SK-N-SH treated with all-trans-retinoic acid at 6 μM for 48 hours (cell line): Measurements from ENCODE around the gene CASQ2.

Source experiments
- ATAC-seq: fragments of 200-7000 bp; cut with Tn5 transposase; 3 replicates; pipeline ENCODE4 v1.9.1; 2020; ENCODE audit warnings: mild to moderate bottlenecking, moderate library complexity
- ARNTL ChIP-seq: fragments of 450-650 bp; formaldehyde crosslinking; IDR thresholded peaks from 2 replicates; pipeline ENCODE4 v1.5.0; 2020; ENCODE audit warnings: low read depth, mild to moderate bottlenecking, moderate library complexity, borderline replicate concordance
- BACH2 ChIP-seq: fragments of 250-450 bp; sonication (Bioruptor Pico); IDR thresholded peaks from 2 replicates; pipeline ENCODE4 v1.9.0; 2021; ENCODE audit warnings: mild to moderate bottlenecking, borderline replicate concordance
- CREB5 ChIP-seq: fragments of 250-450 bp; sonication (Bioruptor Pico); IDR thresholded peaks from 2 replicates; pipeline ENCODE4 v1.5.1; 2020; ENCODE audit warnings: low read depth, mild to moderate bottlenecking, moderate library complexity
- CSDC2 ChIP-seq: fragments of 250-450 bp; sonication (Bioruptor Pico); IDR thresholded peaks from 2 replicates; pipeline ENCODE4 v1.5.0; 2020; ENCODE audit warnings: mild to moderate bottlenecking, moderate library complexity
- ESRRG ChIP-seq: fragments of 250-450 bp; sonication (Bioruptor Pico); IDR thresholded peaks from 2 replicates; pipeline ENCODE4 v1.6.1; 2021; ENCODE audit warnings: mild to moderate bottlenecking
- OSR1 ChIP-seq: fragments of 250-450 bp; sonication (Bioruptor Pico); IDR thresholded peaks from 2 replicates; pipeline ENCODE4 v1.8.0; 2022; ENCODE audit warnings: moderate library complexity, mild to moderate bottlenecking, inconsistent platforms
- PATZ1 ChIP-seq: fragments of 250-450 bp; sonication (Bioruptor Pico); IDR thresholded peaks from 2 replicates; pipeline ENCODE4 v1.8.0; 2020; ENCODE audit warnings: mild to moderate bottlenecking, moderate library complexity, borderline replicate concordance
- POU6F1 ChIP-seq: fragments of 250-450 bp; sonication (Bioruptor Pico); IDR thresholded peaks from 2 replicates; pipeline ENCODE4 v1.8.0; 2021; ENCODE audit warnings: low read depth, mild to moderate bottlenecking, moderate library complexity, borderline replicate concordance
- PPARA ChIP-seq: fragments of 250-450 bp; sonication (Bioruptor Pico); IDR thresholded peaks from 2 replicates; pipeline ENCODE4 v1.5.0; 2020; ENCODE audit warnings: mild to moderate bottlenecking, borderline replicate concordance
- RARB ChIP-seq: fragments of 250-450 bp; sonication (Bioruptor Pico); IDR thresholded peaks from 2 replicates; pipeline ENCODE4 v1.8.0; 2021; ENCODE audit warnings: mild to moderate bottlenecking, moderate library complexity
- SNAI2 ChIP-seq: fragments of 250-450 bp; sonication (Bioruptor Pico); IDR thresholded peaks from 2 replicates; pipeline ENCODE4 v1.5.0; 2020; ENCODE audit warnings: mild to moderate bottlenecking, moderate library complexity
- TCF4 ChIP-seq: fragments of 250-450 bp; sonication (Bioruptor Pico); IDR thresholded peaks from 2 replicates; pipeline ENCODE4 v1.8.0; 2021; ENCODE audit warnings: mild to moderate bottlenecking, moderate library complexity, borderline replicate concordance
- TOX ChIP-seq: fragments of 250-450 bp; sonication (Bioruptor Pico); IDR thresholded peaks from 2 replicates; pipeline ENCODE4 v1.8.0; 2021; ENCODE audit warnings: mild to moderate bottlenecking, moderate library complexity, borderline replicate concordance
- ZFP3 ChIP-seq: fragments of 250-450 bp; sonication (Bioruptor Pico); IDR thresholded peaks from 2 replicates; pipeline ENCODE4 v1.5.0; 2020; ENCODE audit warnings: mild to moderate bottlenecking, moderate library complexity
- ZFP30 ChIP-seq: fragments of 450-650 bp; formaldehyde crosslinking; IDR thresholded peaks from 2 replicates; pipeline ENCODE4 v1.5.0; 2022; ENCODE audit warnings: mild to moderate bottlenecking, moderate library complexity
- ZNF565 ChIP-seq: fragments of 450-650 bp; formaldehyde crosslinking; conservative IDR thresholded peaks from 2 replicates; pipeline ENCODE4 v1.5.0; 2020; ENCODE audit warnings: low read depth, mild to moderate bottlenecking, moderate library complexity
- ZNF70 ChIP-seq: fragments of 450-650 bp; formaldehyde crosslinking; IDR thresholded peaks from 2 replicates; pipeline ENCODE4 v1.5.0; 2020; ENCODE audit warnings: mild to moderate bottlenecking, moderate library complexity
- ZNF8 ChIP-seq: fragments of 450-650 bp; formaldehyde crosslinking; IDR thresholded peaks from 2 replicates; pipeline ENCODE4 v1.5.0; 2020; ENCODE audit warnings: mild to moderate bottlenecking, moderate library complexity
- TF ChIP-seq, protein P1 (sequence below): fragments of 250-450 bp; sonication (Bioruptor Pico); IDR thresholded peaks from 2 replicates; pipeline ENCODE4 v1.5.0; 2020; ENCODE audit warnings: mild to moderate bottlenecking, moderate library complexity
- TF ChIP-seq, protein P2 (sequence below): fragments of 250-450 bp; sonication (Bioruptor Pico); IDR thresholded peaks from 2 replicates; pipeline ENCODE4 v1.5.1; 2021; ENCODE audit warnings: mild to moderate bottlenecking, moderate library complexity

Gene CASQ2

DNA sequence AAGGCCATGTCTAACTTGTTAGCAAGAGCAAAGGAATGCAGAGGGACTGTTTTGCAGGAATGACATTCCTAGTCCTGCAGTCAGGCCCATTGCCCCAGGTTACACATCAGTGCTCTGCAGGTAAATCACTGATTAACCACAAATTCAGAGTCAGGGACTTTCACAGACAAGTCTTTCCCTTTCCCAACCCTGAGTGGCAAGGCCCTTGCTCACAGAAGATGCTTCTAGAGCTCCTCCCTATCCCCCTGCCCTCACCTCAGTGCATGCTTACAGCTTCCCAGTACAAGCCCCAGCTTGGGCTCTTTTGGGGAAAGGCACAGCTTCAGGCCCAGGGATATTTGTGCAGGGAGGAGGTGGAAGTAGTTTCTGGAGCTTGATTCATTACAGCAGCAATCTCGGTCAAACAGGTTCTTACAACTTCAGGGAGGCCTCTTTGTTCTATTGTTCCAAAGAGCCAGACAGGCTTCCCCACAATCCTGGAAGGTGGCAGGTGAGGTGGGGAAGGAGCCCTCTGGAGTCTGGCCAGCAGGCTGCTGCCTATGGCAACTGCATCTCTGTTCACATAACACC, 53.9 kb downstream of the CASQ2 start:
- no peak for ATAC-seq
- TF ChIP-seq SNAI2 (no peak), ZNF565 (CRISPR knock-in tag) (no peak), PPARA (CRISPR knock-in tag) (no peak), POU6F1 (CRISPR knock-in tag) (no peak), PATZ1 (CRISPR knock-in tag) (no peak)

DNA sequence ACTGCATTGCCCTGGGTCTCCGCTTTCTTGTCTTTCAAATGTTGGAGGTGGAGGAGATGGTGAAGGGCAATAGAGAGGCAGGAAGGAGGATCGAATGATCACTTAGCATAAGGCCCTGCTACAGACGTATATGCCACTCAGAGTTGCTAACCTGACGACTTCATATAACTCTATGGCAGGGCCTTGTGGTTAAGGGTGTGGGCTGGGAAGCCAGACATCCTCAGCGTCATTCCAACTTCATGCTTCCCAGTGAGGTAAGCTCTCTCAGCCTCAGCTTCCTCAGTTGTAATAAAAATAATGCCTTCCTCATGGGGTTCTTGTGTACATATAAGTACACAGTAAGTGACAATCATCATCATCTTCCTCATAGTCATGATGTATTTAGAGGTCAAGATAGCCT, 54.6 kb downstream of the CASQ2 start:
- TF ChIP-seq RARB (CRISPR knock-in tag) (no peak), ARNTL (CRISPR knock-in tag) (no peak), SNAI2 (no peak), ZFP30 (CRISPR knock-in tag) (no peak), ZNF70 (CRISPR knock-in tag) (no peak), TOX (CRISPR knock-in tag) (no peak), ZNF565 (CRISPR knock-in tag) (no peak), CREB5 (no peak), ZFP3 (no peak), ZNF8 (CRISPR knock-in tag) (no peak), TCF4 (CRISPR knock-in tag) (no peak)
- TF ChIP-seq, protein P1, sequence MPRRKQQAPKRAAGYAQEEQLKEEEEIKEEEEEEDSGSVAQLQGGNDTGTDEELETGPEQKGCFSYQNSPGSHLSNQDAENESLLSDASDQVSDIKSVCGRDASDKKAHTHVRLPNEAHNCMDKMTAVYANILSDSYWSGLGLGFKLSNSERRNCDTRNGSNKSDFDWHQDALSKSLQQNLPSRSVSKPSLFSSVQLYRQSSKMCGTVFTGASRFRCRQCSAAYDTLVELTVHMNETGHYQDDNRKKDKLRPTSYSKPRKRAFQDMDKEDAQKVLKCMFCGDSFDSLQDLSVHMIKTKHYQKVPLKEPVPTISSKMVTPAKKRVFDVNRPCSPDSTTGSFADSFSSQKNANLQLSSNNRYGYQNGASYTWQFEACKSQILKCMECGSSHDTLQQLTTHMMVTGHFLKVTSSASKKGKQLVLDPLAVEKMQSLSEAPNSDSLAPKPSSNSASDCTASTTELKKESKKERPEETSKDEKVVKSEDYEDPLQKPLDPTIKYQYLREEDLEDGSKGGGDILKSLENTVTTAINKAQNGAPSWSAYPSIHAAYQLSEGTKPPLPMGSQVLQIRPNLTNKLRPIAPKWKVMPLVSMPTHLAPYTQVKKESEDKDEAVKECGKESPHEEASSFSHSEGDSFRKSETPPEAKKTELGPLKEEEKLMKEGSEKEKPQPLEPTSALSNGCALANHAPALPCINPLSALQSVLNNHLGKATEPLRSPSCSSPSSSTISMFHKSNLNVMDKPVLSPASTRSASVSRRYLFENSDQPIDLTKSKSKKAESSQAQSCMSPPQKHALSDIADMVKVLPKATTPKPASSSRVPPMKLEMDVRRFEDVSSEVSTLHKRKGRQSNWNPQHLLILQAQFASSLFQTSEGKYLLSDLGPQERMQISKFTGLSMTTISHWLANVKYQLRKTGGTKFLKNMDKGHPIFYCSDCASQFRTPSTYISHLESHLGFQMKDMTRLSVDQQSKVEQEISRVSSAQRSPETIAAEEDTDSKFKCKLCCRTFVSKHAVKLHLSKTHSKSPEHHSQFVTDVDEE (CRISPR knock-in tag), result no peak
- TF ChIP-seq, protein P2, sequence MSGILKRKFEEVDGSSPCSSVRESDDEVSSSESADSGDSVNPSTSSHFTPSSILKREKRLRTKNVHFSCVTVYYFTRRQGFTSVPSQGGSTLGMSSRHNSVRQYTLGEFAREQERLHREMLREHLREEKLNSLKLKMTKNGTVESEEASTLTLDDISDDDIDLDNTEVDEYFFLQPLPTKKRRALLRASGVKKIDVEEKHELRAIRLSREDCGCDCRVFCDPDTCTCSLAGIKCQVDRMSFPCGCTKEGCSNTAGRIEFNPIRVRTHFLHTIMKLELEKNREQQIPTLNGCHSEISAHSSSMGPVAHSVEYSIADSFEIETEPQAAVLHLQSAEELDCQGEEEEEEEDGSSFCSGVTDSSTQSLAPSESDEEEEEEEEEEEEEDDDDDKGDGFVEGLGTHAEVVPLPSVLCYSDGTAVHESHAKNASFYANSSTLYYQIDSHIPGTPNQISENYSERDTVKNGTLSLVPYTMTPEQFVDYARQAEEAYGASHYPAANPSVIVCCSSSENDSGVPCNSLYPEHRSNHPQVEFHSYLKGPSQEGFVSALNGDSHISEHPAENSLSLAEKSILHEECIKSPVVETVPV (CRISPR knock-in tag), result no peak
- no peak for ATAC-seq

DNA sequence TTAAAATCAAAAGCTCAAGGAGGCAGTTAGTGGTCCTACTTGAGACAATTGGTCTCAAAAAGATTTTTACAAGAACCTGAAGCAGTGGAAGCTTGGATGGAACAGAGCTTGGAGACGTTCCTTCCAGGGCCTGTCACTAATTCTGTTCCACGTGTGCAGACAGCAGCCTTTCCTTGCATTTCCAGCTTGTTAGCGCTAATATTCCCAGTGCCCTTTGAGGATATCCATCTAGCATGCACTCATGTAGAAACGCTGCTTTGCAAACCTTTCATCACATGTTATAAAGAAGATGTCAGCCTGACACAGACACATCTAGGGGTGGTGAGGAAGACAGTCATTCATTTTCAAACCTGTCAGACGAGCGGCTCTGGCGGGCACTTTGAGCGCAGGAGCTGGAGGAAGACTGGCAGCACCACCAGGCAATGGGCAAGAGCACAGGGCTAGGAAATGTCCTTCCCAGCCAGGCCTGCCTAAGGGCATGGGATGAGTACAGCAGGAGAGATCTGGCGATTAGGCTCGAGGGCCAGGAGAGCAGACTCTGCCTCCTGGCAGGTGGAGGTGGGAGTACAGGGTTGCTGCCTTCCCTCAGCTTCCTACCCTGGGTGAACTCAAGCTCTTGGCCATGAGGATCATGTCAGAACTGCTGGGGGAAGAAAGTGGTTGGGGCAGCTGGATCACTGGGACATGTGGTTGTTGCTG, 55.5 kb downstream of the CASQ2 start:
- no peak; the same call in 2 of the 3 replicates for ATAC-seq
- TF ChIP-seq ZNF8 (CRISPR knock-in tag), result no peak
- TF ChIP-seq CREB5, result no peak
- TF ChIP-seq CSDC2, result no peak
- no peak for TF ChIP-seq ARNTL (CRISPR knock-in tag)
- no peak for TF ChIP-seq OSR1 (CRISPR knock-in tag)
- TF ChIP-seq, protein P1 (CRISPR knock-in tag), result no peak
- no peak for TF ChIP-seq RARB (CRISPR knock-in tag)
- TF ChIP-seq ESRRG (CRISPR knock-in tag), result no peak
- TF ChIP-seq POU6F1 (CRISPR knock-in tag), result no peak
- TF ChIP-seq ZNF70 (CRISPR knock-in tag), result no peak
- TF ChIP-seq TCF4 (CRISPR knock-in tag), result no peak
- TF ChIP-seq PPARA (CRISPR knock-in tag), result no peak
- no peak for TF ChIP-seq BACH2 (CRISPR knock-in tag)
- TF ChIP-seq ZNF565 (CRISPR knock-in tag), result no peak
